Inferior parietal cortex (tissue), 1 donor: ENCODE results near the gene TM9SF3.
A peak's percentile ranks its signal among the peaks of the same experiment; 100 is the strongest.

Experiments
- DNase-seq: peaks from one replicate; pipeline ENCODE4 v3.0.0-alpha.2; 2016; ENCODE audit errors: extremely low spot score

TM9SF3 gene

DNA sequence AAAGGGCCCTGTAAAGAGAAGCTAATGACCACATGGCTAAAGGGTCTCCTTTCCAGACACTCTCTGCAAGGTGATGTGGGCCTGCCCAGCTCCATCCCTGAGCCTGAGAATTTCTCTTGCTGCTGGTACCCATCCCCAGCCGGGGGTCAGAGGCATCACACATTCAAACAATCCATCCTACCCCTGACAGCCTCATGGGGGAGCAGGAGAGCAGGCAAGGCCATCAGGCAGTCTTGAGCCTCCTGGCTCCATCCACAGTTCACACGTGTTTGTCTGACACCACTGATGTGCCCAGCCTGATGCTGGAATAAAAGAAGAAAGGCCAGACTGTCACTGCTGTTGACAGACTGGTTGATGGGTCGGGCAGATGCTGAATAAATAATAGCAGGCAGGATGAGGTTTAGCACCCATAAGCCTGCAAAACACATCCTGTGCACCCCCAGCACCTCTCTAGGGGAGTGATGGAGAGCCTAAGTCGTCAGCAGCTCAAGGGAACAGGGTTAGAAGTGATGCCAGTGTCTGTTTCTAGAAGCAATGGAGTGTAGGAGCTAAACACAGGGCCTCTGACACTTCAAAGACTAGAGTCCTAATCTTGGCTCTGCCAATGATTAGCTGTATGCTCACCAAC lies 116.6 kb downstream of the TM9SF3 start:
- peak; percentile 47 for DNase-seq

- no peak for DNase-seq
These were observed 118.0 kb downstream of the TM9SF3 start for GRCh38 chr10:96468845-96469244.
